B cell (primary cell): Measurements from ENCODE around the gene CAVIN2.

Source experiments
- CTCF ChIP-seq: fragments of 200-600 bp; IDR thresholded peaks from one replicate; pipeline ENCODE4 v1.8.0; 2022; ENCODE audit warnings: antibody characterized with exemption, mild to moderate bottlenecking
- EZH2 ChIP-seq: IDR thresholded peaks from 2 replicates; pipeline ENCODE4 v1.6.1; 2012; ENCODE audit warnings: borderline replicate concordance, low read depth, mild to moderate bottlenecking, moderate library complexity, low read length; ENCODE audit not compliant: insufficient read depth, poor library complexity, severe bottlenecking

GRCh38 chr2:191877875-191878274, 31.0 kb upstream of the CAVIN2 start:
- TF ChIP-seq EZH2: no peak
- TF ChIP-seq CTCF: no peak
